ENCODE results near the gene CRYBA4. TPM values are rescaled to one million over a fixed set of nuclear protein-coding genes. Genes with fewer than 3 reads are reported as not detected.

Gene CRYBA4
- total and polyA plus RNA-seq, 2 experiments from 2014 or later: 1.5 TPM; not detected in 1

DNA sequence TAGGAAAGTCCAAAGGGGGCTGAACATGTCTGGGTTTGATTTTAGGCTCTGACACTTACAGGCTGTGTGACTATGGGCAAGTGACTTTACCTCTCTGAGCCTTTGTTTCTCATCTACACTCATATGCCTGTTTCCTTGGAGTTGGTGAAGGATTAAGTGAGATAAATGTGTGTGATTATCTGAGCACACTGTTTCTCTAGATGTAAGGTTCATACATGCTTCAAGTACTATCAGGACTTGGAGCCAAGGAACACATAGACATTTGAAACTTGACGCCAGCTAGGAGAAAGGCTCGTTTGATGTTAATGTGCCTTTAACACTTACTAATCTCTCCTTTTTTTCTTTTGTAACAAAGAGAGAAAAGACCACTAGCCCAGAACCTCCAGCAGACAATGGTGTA, 13.6 kb upstream of the CRYBA4 start:
- Histone ChIP-seq H3K9me2 (ENCODE audit: insufficient read depth) (no peaks in the 10 kb centered on the region; the same call in 1 of the 2 replicates), H3K36me3 (ENCODE audit: insufficient read depth) (no peaks in the 10 kb centered on the region), H3K4me2 (peak overlapping the region; percentile 44), H3K27me3 (ENCODE audit: insufficient read depth) (peaks cover 15% of the 10 kb centered on the region), H3F3A (replicated peaks; ENCODE audit: low read depth) (peaks cover 5% of the 10 kb centered on the region; the same call in 1 of the 2 replicates), H3K4me3 (0 out of 2 replicates have a peak overlapping the region, but pooled peaks have one; percentile 4), H2AFZ (no peak overlapping the region), H3K79me2 (replicated peaks; ENCODE audit: insufficient read depth) (no peaks in the 10 kb centered on the region), H4K20me1 (replicated peaks; ENCODE audit: insufficient read depth) (no peaks in the 10 kb centered on the region), H3K4me1 (ENCODE audit: insufficient read depth) (peaks cover 35% of the 10 kb centered on the region), H3K27ac (ENCODE audit: low read depth) (no peak overlapping the region)
- no peak overlapping the region for H3K4me3 Mint-ChIP-seq
- H3K36me3 Mint-ChIP-seq (ENCODE audit: low read depth): no peaks in the 10 kb centered on the region
- H3K4me1 Mint-ChIP-seq: peaks cover 28% of the 10 kb centered on the region
- ATAC-seq: no peak; the same call in 2 of the 3 replicates
- TF ChIP-seq NANOG (IDR thresholded peaks at IDR 0.05; ENCODE audit: borderline replicate concordance): peak; percentile 52; the same call in 1 of the 2 replicates
- TF ChIP-seq, protein P1, sequence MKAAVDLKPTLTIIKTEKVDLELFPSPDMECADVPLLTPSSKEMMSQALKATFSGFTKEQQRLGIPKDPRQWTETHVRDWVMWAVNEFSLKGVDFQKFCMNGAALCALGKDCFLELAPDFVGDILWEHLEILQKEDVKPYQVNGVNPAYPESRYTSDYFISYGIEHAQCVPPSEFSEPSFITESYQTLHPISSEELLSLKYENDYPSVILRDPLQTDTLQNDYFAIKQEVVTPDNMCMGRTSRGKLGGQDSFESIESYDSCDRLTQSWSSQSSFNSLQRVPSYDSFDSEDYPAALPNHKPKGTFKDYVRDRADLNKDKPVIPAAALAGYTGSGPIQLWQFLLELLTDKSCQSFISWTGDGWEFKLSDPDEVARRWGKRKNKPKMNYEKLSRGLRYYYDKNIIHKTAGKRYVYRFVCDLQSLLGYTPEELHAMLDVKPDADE (IDR thresholded peaks at IDR 0.05): no peak
- no peak overlapping the region for H3K27ac Mint-ChIP-seq
- peaks cover 28% of the 10 kb centered on the region for H3K27me3 Mint-ChIP-seq (ENCODE audit: insufficient read depth, low read depth, poor library complexity)
- DNase-seq (ENCODE audit: low spot score): no peak
- H3K9me3 Mint-ChIP-seq: no peaks in the 10 kb centered on the region

GRCh38 chr22:26609287-26609686, 12.5 kb upstream of the CRYBA4 start:
- no peaks in the 10 kb centered on the region for H4K20me1 ChIP-seq (replicated peaks; ENCODE audit: insufficient read depth)
- H3K4me3 Mint-ChIP-seq: no peak overlapping the region
- H3K27me3 ChIP-seq (ENCODE audit: insufficient read depth): peaks cover 20% of the 10 kb centered on the region
- no peaks in the 10 kb centered on the region for H3K79me2 ChIP-seq (replicated peaks; ENCODE audit: insufficient read depth)
- H3F3A ChIP-seq (replicated peaks; ENCODE audit: low read depth): peaks cover 6% of the 10 kb centered on the region; the same call in 1 of the 2 replicates
- no peaks in the 10 kb centered on the region for H3K9me3 Mint-ChIP-seq
- DNase-seq (ENCODE audit: low spot score): no peak
- no peak for TF ChIP-seq NANOG (IDR thresholded peaks at IDR 0.05; ENCODE audit: borderline replicate concordance)
- TF ChIP-seq ZNF331 (CRISPR knock-in tag; IDR thresholded peaks at IDR 0.05; ENCODE audit: low read depth): no peak
- TF ChIP-seq, protein P2, sequence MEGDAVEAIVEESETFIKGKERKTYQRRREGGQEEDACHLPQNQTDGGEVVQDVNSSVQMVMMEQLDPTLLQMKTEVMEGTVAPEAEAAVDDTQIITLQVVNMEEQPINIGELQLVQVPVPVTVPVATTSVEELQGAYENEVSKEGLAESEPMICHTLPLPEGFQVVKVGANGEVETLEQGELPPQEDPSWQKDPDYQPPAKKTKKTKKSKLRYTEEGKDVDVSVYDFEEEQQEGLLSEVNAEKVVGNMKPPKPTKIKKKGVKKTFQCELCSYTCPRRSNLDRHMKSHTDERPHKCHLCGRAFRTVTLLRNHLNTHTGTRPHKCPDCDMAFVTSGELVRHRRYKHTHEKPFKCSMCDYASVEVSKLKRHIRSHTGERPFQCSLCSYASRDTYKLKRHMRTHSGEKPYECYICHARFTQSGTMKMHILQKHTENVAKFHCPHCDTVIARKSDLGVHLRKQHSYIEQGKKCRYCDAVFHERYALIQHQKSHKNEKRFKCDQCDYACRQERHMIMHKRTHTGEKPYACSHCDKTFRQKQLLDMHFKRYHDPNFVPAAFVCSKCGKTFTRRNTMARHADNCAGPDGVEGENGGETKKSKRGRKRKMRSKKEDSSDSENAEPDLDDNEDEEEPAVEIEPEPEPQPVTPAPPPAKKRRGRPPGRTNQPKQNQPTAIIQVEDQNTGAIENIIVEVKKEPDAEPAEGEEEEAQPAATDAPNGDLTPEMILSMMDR (conservative IDR thresholded peaks at IDR 0.05; ENCODE audit: low read depth in 2 of 2): no peak
- H3K27ac Mint-ChIP-seq: no peak overlapping the region
- H3K4me1 ChIP-seq (ENCODE audit: insufficient read depth): peaks cover 41% of the 10 kb centered on the region
- peak overlapping the region; percentile 44; the same call in 1 of the 2 replicates for H3K4me2 ChIP-seq
- H3K9me2 ChIP-seq (ENCODE audit: insufficient read depth): no peaks in the 10 kb centered on the region; the same call in 1 of the 2 replicates
- H2AFZ ChIP-seq: no peak overlapping the region
- ATAC-seq: no peak
- H3K4me1 Mint-ChIP-seq: peaks cover 36% of the 10 kb centered on the region
- no peaks in the 10 kb centered on the region for H3K36me3 ChIP-seq (ENCODE audit: insufficient read depth)
- no peak overlapping the region for H3K27ac ChIP-seq (ENCODE audit: low read depth)
- H3K36me3 Mint-ChIP-seq (ENCODE audit: low read depth): no peaks in the 10 kb centered on the region
- no peak overlapping the region for H3K4me3 ChIP-seq
- H3K27me3 Mint-ChIP-seq (ENCODE audit: insufficient read depth, low read depth, poor library complexity): peaks cover 32% of the 10 kb centered on the region

GRCh38 chr22:26610072-26610958, 11.4 kb upstream of the CRYBA4 start:
- Mint-ChIP-seq H3K9me3 (no peaks in the 10 kb centered on the region), H3K4me1 (peaks cover 44% of the 10 kb centered on the region), H3K36me3 (ENCODE audit: low read depth) (no peaks in the 10 kb centered on the region), H3K27me3 (ENCODE audit: insufficient read depth, low read depth, poor library complexity) (peaks cover 33% of the 10 kb centered on the region), H3K27ac (no peak overlapping the region), H3K4me3 (no peak overlapping the region)
- peaks cover 6% of the 10 kb centered on the region; the same call in 1 of the 2 replicates for H3F3A ChIP-seq (replicated peaks; ENCODE audit: low read depth)
- H3K4me2 ChIP-seq: no peak overlapping the region
- no peaks in the 10 kb centered on the region for H3K36me3 ChIP-seq (ENCODE audit: insufficient read depth)
- no peak for DNase-seq (ENCODE audit: low spot score)
- H3K79me2 ChIP-seq (replicated peaks; ENCODE audit: insufficient read depth): no peaks in the 10 kb centered on the region
- H3K4me1 ChIP-seq (ENCODE audit: insufficient read depth): peaks cover 52% of the 10 kb centered on the region
- no peak for ATAC-seq
- no peaks in the 10 kb centered on the region; the same call in 1 of the 2 replicates for H3K9me2 ChIP-seq (ENCODE audit: insufficient read depth)
- H2AFZ ChIP-seq: no peak overlapping the region
- no peaks in the 10 kb centered on the region for H4K20me1 ChIP-seq (replicated peaks; ENCODE audit: insufficient read depth)
- H3K27me3 ChIP-seq (ENCODE audit: insufficient read depth): peaks cover 30% of the 10 kb centered on the region
- no peak overlapping the region for H3K4me3 ChIP-seq
- H3K27ac ChIP-seq (ENCODE audit: low read depth): no peak overlapping the region
- TF ChIP-seq EZH2 (IDR thresholded peaks at IDR 0.05; ENCODE audit: low read depth, unreplicated experiment): no peak
- TF ChIP-seq, protein P1 (IDR thresholded peaks at IDR 0.05): no peak

Measured in GM23338 (cell line).